GM11168 (cell line): ENCODE results near the gene UBE2D4.

ENCODE experiments used
- in situ Hi-C: fragments of 300-500 bp; cut with MboI; formaldehyde crosslinking; loops from one replicate; pipeline ENCODE4 v1.12.0; 2022; ENCODE audit warnings: low sequenced_read_pairs; ENCODE audit not compliant: unreplicated experiment

Gene UBE2D4

GRCh38 chr7:43906331-43907010, 19.8 kb upstream of the UBE2D4 start, which contains the start of gene URGCP:
TSS of gene URGCP (minus strand) at chr7:43906596. CDS start at chr7:43906575, 21 bp downstream.
- in situ Hi-C loops = no loop called here

- in situ Hi-C loops = no loop called here
Observed at GRCh38 chr7:43914795-43915194, 11.4 kb upstream of the UBE2D4 start.

- in situ Hi-C loops = no loop called here
Observed at GRCh38 chr7:43915907-43916306, 10.3 kb upstream of the UBE2D4 start.

GRCh38 chr7:43921423-43921822, 4.8 kb upstream of the UBE2D4 start:
- in situ Hi-C loops = no loop called here

GRCh38 chr7:43922726-43923125, 3.5 kb upstream of the UBE2D4 start:
- in situ Hi-C loops = no loop called here

- in situ Hi-C loops = no loop called here
Observed at GRCh38 chr7:43926798-43927123, 525 bp downstream of the UBE2D4 start.

- in situ Hi-C loops = no loop called here
Observed at GRCh38 chr7:43927810-43928209, 1.6 kb downstream of the UBE2D4 start.

GRCh38 chr7:43929529-43930457, 3.6 kb downstream of the UBE2D4 start:
- in situ Hi-C loops = no loop called here

- in situ Hi-C loops = no loop called here
Observed at GRCh38 chr7:43931346-43931745, 5.1 kb downstream of the UBE2D4 start.

GRCh38 chr7:43933902-43934560, 7.8 kb downstream of the UBE2D4 start:
- in situ Hi-C loops = no loop called here

- in situ Hi-C loops = no loop called here
Observed at GRCh38 chr7:43937444-43937843, 11.2 kb downstream of the UBE2D4 start.

- in situ Hi-C loops = no loop called here
Observed at GRCh38 chr7:43938892-43939482, 12.8 kb downstream of the UBE2D4 start.

GRCh38 chr7:43942250-43942649, 16.0 kb downstream of the UBE2D4 start:
- in situ Hi-C loops = no loop called here

- in situ Hi-C loops = no loop called here
Observed at GRCh38 chr7:43942997-43943396, 16.8 kb downstream of the UBE2D4 start.

- in situ Hi-C loops = no loop called here
Observed at GRCh38 chr7:43943417-43944187, 17.4 kb downstream of the UBE2D4 start.

- in situ Hi-C loops = no loop called here
Observed at GRCh38 chr7:43944286-43944685, 18.1 kb downstream of the UBE2D4 start.

- in situ Hi-C loops = no loop called here
Observed at GRCh38 chr7:43952028-43952427, 25.8 kb downstream of the UBE2D4 start.

GRCh38 chr7:43953071-43953470, 26.8 kb downstream of the UBE2D4 start:
- in situ Hi-C loops = no loop called here

GRCh38 chr7:43954524-43955228, 28.4 kb downstream of the UBE2D4 start:
- in situ Hi-C loops = no loop called here
